GM21526 (cell line): ENCODE results near the gene TMEM87A.
"Not testable (repeated sequence)": the region's sequence is repeated elsewhere in the genome, so short reads cannot be mapped to it uniquely, and the experiment has no call there.

Source experiments
- ATAC-seq: cut with Tn5 transposase; IDR thresholded peaks from one replicate; pipeline ENCODE4 v1.9.1; 2021; ENCODE audit warnings: moderate library complexity; ENCODE audit not compliant: unreplicated experiment, low FRiP score

Gene TMEM87A, protein sequence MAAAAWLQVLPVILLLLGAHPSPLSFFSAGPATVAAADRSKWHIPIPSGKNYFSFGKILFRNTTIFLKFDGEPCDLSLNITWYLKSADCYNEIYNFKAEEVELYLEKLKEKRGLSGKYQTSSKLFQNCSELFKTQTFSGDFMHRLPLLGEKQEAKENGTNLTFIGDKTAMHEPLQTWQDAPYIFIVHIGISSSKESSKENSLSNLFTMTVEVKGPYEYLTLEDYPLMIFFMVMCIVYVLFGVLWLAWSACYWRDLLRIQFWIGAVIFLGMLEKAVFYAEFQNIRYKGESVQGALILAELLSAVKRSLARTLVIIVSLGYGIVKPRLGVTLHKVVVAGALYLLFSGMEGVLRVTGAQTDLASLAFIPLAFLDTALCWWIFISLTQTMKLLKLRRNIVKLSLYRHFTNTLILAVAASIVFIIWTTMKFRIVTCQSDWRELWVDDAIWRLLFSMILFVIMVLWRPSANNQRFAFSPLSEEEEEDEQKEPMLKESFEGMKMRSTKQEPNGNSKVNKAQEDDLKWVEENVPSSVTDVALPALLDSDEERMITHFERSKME

DNA sequence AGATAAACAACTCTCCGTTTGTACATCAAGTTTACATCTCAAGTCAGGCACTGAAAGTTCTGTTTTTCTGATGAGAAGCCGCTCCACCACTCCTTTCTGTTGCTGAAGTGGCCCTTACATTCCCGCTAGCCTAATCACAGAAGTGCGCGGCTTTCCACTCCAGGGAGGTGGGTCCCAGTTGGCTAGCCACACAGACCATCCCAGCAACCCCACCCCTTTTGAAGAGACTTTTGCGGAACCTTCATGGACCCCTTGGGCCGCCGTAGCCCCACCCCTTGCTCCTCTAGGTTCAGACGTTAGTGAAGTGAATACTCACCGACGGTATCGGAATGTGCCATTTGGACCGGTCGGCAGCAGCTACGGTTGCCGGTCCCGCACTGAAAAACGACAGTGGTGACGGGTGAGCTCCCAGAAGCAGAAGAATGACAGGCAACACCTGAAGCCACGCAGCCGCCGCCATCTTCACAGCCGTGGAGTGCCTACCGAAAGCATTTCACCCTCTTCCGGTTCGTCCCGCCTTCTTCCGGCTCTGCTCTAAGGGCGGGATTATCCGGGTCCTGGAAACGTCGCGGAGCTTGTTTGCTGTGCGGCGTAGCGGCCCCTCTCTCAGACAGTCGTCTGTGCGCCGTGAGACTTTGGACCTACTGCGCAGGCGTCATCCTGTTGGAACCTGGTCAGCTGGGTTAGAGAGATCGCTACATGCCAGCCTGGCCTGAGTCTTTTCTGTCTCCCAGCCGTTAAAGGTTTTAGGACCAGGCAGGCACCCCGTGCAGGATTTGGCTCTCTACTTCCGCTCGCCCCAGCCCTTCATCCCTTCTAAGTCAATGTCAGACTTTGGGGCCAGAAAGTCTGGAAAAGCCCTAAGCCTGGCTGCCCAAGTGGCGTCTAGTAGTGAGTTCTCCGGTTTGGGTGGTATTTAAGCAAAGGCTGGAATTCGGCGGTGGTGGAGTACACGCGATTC, at the start of gene TMEM87A, which contains the start of gene GANC:
TMEM87A (minus strand) TSS at position 495 of the 961 bp plus-strand sequence; CDS start at position 460, 35 bp downstream.
GANC (plus strand) TSS at position 263 of the 961 bp plus-strand sequence. CDS start 1,281 bp downstream, outside the sequence.
- peak; percentile 83 for ATAC-seq

DNA sequence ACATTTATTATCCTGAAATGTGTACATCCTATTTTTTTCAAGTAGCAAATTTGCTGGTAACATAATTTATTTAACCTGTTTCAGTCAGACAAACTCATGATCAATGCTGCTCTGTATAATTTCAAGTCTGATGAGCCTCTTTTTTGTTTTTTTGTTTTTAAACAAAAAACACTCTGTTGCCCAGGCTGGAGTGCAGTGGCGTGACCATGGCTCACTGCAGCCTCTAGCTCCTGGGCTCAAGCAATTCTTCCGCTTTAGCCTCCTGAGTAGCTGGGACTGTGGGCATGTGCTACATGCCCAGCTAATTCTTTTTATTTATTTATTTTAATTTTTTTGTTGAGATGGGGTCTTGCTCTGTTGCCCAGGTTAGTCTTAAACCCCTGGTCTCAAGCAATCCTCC, 46.0 kb upstream of the TMEM87A start:
- no peak for ATAC-seq

DNA sequence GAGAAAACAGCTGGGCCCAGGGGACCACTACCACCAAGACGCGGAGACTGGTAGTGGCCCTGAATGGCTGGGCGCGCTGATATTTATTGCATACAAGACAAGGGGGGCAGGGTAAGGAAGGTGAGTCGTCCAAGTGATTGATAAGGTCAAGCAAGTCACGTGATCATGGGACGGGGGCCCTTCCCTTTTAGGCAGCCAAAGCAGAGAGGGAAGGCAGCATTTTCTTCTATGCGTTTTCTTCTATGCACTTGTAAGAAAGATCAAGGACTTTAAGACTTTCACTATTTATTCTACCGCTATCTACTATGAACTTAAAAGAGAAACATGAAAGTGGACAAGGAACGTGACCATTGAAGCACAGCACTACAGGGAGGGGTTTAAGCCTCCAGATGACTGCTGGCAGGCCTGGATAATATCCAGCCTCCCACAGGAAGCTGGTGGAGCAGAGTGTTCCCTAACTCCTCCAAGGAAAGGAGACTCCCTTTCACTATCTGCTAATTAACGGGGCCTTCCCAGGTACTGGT, 43.1 kb upstream of the TMEM87A start:
- not testable (repeated sequence) for ATAC-seq

DNA sequence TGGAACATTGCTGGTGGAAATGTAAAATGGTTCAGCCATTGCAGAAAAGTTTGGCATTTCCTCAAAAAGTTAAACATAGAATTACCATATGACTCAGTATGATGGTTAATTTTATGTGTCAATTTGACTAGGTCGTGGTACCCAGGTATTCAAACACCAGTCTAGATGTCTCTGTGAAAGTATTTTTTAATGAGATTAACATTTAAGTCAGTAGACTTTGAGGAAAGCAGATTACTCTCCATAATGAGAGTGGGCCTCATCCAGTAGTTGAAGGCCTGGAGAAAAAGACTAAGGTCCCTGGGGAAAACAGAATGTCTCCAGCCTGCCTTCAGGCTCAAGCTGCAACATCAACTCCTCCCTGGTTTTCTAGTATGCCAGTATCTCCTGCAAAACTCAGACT, 42.3 kb upstream of the TMEM87A start:
- no peak for ATAC-seq

DNA sequence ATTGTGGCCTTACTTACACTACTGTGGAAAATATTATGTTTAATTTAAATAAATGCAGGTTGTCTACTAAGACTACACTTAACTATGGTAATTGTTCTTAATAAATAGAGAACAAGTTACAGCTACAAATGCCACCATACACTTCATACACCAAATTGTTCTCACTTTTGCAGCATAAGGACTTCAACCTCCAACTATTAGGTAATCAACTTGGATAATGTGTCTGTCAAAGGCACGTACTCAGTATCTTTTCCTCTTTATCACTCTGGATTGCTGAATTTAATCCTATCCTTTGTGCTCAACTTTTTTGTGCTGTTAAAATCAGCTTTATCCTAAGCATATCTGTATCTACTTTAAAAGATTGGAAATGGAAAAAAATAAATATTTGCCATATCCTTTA, 41.6 kb upstream of the TMEM87A start:
- ATAC-seq, result no peak

DNA sequence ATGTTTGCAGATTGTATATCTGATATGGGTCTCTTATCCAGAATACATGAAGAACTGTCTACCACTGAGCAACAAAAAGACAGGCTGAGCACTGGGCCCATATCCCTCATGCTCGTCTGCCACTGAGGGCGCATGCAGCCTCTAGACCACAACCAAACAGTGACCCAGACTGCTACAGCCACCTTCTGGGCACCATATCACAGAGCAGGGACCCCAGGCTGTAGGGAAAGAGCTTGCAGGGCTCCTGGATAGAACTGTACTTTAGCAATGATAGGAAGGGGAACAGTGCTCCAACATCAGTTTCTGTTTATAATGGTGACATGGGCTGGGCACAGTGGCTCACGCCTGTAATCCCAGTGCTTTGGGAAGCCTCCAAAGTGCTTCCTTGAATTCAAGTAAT, 40.2 kb upstream of the TMEM87A start:
- no peak for ATAC-seq

DNA sequence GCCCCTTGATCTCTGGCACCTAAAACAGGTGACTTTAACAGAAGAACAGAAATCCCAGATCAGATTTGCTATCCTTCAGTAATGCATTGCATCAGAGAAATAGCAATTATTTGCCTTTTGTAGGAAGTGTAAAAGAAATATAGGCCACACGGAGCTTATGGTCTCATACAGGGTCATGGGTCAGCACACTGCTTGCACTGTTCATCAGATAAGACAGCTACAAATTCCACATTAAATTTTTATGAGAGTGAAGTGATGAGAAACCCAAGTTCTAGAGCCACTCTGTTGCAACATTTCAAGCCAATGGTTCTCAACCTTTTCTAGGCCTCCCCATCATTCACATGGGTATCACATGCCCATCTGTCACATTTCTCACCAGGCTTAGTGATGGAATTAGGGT, 33.4 kb upstream of the TMEM87A start:
- ATAC-seq, result no peak

DNA sequence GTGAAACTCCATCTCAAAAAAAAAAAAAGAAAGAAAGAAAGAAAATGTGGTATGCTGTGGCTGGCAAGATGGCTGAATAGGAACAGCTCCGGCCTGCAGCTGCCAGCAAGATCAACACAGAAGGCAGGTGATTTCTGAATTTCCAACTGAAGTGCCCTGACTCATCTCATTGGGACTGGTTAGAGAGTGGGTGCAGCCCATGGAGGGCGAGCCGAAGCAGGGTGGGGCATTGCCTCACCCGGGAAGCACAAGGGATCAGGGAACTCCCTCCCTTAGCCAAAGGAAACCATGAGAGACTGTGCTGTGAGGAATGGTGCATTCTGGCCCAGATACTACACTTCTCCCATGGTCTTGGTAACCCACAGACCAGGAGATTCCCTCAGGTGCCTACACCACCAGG, 27.8 kb upstream of the TMEM87A start:
- not testable (repeated sequence) for ATAC-seq

DNA sequence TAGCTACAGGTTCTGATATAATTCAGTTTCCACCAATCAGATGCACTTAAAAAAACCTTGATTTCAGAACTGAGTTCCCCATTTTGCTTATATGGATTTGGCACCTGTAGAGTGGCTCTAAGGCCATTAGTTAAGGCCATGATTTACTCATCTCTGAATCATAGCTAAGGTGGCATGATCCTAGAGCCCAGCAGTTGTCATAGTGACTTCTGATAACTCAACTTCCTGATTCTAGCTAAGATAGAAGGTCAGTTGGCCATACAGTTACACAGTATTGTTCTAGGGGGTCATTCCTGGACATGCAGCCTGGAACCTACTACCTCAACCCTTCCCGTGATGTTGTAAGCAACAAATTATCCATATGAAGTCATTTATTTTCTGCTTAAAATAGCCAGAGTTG, 15.9 kb upstream of the TMEM87A start:
- no peak for ATAC-seq

DNA sequence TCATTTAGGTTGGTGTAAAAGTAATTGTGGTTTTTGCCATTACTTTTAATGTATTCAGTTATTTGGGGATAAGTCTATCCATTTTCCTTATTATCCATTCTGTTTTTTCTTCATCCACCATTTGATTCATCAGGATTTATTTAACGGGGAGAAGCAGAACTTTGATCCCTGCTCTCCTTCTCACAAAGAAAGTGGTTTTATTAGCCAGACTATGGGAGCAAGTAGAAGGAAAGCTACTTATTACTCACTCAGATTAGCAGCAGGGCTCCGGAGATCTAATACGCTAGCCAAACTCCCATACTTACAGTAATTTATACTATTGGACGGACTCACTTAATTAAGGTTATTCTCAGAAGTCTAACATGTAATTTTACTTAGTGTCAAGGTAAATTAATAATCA, 14.7 kb upstream of the TMEM87A start:
- no peak for ATAC-seq

DNA sequence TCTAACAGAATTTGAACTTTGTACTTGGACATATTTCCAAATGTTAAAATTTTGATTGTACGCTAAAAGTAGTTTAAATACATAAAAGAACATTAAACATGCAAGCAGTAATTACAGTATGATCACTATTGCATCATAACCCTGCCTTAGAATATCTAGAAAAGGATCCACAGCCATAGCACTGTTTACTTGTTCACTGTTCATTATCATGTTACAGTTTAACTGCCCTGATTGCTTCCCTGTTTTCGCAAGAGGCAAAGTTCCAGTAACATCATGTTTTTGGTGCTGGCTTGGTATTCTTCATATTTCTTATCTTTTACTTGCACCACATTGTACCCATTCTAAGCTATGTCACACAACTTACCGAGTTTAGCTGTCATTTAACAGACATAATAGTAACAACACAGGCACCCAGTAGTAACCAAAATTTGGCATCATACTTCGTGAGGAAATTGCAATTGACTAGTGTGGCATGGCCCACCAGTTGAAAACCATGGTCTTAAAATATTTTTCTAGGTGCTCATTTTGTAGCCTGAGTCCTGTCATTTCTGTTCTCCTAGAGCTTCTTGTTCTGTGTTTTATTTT, 13.3 kb upstream of the TMEM87A start:
- ATAC-seq, result no peak

DNA sequence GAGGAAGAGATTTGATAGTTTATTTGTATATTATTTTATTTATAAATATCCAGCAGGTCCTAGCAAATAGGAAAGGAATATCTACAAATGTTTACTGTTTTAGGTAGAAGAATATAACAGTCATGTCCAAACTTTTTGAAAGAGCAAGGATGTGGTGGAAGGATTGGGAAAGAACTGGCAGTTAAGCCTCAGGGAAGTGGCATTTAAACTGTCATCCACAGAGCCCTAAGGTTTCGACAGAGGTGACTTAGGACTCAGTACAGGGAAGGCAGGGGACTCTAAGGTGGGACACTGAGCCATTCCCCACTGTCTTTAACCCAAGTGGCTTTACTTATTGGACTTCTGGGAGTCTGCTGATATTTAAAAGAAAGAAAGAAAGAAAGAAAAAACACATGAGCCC, 11.8 kb upstream of the TMEM87A start:
- ATAC-seq, result no peak

DNA sequence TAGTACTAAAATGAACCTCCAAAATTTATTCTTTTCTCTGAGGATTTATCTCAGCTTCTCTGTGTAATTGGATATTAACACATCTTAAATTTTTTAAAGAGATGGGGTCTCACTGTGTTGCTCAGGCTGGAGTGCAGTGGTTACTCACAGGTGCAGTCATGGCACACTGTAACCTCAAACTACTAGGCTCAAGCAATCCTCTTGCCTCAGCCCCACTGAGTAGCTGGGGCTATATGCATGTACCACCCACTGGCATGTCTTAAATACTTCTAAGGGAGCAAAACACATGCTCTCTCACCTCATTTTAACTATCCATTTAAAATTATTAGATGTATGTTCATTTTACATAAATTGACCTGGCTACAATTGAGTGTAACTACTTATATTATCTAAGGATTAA, 11.3 kb upstream of the TMEM87A start:
- no peak for ATAC-seq

DNA sequence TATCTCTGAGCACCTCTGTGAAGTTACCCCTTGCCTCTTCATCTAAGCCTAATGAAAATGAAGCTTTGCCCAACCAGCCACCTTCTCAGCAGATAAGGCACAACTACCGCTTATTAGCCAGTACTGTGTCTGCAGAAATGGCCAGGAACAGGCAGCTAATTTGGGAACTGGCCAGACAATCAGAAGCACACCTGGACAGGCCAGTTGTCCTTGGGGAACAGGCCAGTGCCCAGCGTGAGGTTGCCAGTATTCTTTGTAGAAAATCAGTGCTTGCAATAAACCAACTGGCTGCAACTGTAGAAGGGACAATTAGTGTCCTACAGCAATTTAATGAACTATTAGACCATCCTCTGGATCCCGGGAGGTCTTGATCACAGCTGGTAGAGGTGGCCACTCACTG, 10.4 kb upstream of the TMEM87A start:
- ATAC-seq, result no peak

DNA sequence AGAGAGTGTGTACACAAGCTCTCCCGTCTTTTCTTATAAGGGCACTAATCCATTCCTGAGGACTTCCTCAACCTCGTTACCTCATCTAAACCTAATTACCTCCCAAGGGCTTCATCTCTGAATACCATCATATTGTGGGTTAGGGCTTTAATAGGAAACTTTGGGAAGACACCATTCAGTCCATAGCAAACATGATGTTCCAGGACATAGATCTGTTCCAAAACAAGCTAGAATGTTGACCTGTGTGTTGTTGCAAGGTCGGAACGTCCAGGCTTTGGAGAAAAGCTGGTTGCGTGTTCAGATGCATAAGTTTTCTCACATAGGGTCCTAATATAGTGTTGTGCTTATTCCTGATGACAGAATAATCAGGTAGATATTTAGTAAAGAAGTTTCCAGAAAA, 9.7 kb upstream of the TMEM87A start:
- ATAC-seq, result no peak

DNA sequence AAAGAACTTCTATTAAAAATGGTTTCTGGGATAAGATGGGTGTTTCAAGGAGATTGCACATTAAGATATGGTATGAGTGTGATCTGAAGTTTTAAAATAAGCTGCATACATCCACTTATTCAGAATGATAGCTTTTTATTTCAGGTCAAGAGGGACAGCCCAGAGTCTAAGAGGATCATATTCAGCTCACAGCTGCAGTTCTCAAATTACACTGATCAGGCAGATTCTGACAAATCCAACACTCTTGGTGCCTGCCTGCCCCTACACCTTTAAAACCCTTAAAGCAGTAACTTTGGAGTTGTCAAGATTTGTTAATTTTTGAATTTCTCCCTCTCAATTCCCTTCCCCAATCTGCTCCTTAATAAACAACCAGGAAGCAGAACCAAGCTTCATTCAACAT, 9.1 kb upstream of the TMEM87A start:
- no peak for ATAC-seq

DNA sequence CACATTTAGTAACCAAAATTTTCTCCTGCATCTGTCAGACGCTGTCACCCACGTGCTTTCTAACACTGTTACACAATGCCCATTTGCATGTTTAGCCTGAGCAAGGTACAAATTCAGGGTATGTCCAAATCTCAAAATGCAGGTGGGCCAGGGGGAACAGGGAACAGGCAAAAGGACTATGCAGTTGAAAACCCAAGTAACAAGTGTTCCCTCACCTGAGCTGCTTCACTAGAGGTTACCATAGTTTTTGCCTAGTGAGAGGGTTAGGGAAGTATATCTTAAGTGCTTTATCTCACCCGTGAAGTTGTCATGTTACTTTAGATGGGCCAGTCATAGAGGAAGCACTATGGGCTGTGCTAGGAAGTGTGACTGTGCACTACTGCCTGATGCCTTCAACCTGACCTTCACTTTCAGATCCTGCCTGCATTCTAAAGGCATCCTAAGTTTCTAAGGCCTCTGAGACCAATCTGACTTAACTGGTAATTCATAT, 6.0 kb upstream of the TMEM87A start:
- no peak for ATAC-seq

DNA sequence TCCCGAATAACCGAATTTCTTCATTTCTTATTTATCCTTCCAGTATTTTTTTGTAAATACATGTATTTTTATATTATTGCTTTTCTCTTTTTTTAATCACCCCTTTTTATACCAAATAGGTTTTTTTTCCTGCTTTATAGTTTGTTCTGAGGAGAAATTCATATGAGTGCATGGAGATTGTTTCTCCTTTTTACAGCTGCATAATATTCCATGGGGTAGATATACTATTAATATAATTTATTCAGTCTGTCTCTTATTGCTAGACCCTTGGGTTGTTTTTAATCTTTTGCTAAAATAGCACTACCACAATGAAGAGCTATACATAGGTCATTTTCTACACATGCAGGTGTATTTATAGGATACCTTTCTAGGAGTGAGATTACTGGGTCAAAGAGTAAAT, 3.5 kb upstream of the TMEM87A start:
- ATAC-seq, result no peak

DNA sequence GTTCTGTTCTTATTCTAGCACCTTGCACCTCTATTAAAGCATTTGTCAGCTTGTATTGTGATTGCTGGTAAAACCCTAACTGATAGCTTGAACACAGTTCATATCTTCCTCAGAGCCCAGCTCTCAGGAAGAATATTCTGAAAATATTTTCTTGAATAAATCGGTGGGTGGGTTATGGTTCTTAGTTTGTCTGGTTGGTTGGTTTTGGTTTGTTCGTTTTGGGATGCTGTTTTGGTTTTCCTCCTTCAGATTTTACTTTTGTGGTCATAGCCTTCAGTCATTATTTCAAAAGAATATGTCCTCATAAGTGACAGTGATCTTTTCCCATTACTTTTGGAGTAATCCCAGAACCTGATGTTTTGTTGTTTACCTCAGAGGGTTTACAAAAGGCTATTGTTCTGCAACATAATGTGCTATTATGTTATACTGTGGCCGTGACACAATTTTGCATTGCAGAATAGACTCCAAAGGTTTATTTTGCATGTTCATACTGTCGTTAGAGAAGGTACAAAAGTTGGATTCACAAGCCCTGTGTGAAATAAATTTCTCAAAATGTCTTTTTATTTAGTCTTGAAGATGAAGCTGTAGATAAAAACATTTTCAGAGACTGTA, 2.7 kb upstream of the TMEM87A start:
- ATAC-seq, result no peak

DNA sequence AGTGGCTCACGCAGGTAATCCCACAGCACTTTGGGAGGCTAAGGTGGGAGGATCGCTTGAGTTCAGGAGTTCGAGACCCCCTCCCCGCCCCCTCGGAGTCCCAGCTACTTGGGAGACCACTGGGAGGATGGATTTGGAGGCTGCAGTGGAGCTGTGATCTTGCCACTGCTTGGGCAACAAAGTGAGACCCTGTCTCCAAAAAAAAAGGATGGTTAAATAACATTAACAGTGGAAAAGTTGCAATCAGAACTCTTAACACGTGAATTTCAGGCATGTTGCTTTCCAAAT, 1.4 kb upstream of the TMEM87A start:
- ATAC-seq, result no peak
